ENCODE data around the gene POMT2.

The POMT2 gene

GRCh38 chr14:77238356-77238755 lies 82.3 kb downstream of the POMT2 start:
- ATAC-seq: no peak
- TF ChIP-seq PPARA (CRISPR knock-in tag; IDR thresholded peaks at IDR 0.05; ENCODE audit: borderline replicate concordance) (no peak), CSDC2 (CRISPR knock-in tag; IDR thresholded peaks at IDR 0.05) (no peak), ZFP30 (CRISPR knock-in tag; IDR thresholded peaks at IDR 0.05) (no peak), POU6F1 (CRISPR knock-in tag; IDR thresholded peaks at IDR 0.05; ENCODE audit: borderline replicate concordance, low read depth) (no peak), RARB (CRISPR knock-in tag; IDR thresholded peaks at IDR 0.05) (no peak), TOX (CRISPR knock-in tag; IDR thresholded peaks at IDR 0.05; ENCODE audit: borderline replicate concordance) (no peak), ZC3H10 (CRISPR knock-in tag; IDR thresholded peaks at IDR 0.05) (no peak), ARNTL (CRISPR knock-in tag; IDR thresholded peaks at IDR 0.05; ENCODE audit: borderline replicate concordance, low read depth) (no peak), CREB5 (CRISPR knock-in tag; IDR thresholded peaks at IDR 0.05; ENCODE audit: low read depth) (no peak), BACH2 (CRISPR knock-in tag; IDR thresholded peaks at IDR 0.05; ENCODE audit: borderline replicate concordance) (no peak), ZNF565 (CRISPR knock-in tag; conservative IDR thresholded peaks at IDR 0.05; ENCODE audit: low read depth) (no peak), PATZ1 (CRISPR knock-in tag; IDR thresholded peaks at IDR 0.05; ENCODE audit: borderline replicate concordance) (no peak), GLIS3 (CRISPR knock-in tag; IDR thresholded peaks at IDR 0.05) (no peak), CSRNP3 (CRISPR knock-in tag; IDR thresholded peaks at IDR 0.05) (no peak), ZFP3 (CRISPR knock-in tag; IDR thresholded peaks at IDR 0.05) (no peak)

GRCh38 chr14:77236814-77237213 lies 83.9 kb downstream of the POMT2 start:
- TF ChIP-seq ZNF8 (CRISPR knock-in tag; IDR thresholded peaks at IDR 0.05) (no peak), BACH2 (CRISPR knock-in tag; IDR thresholded peaks at IDR 0.05; ENCODE audit: borderline replicate concordance) (no peak), TOX (CRISPR knock-in tag; IDR thresholded peaks at IDR 0.05; ENCODE audit: borderline replicate concordance) (no peak), CREB5 (CRISPR knock-in tag; IDR thresholded peaks at IDR 0.05; ENCODE audit: low read depth) (no peak), RARB (CRISPR knock-in tag; IDR thresholded peaks at IDR 0.05) (no peak), ZFP3 (CRISPR knock-in tag; IDR thresholded peaks at IDR 0.05) (no peak), GLIS3 (CRISPR knock-in tag; IDR thresholded peaks at IDR 0.05) (no peak), PPARA (CRISPR knock-in tag; IDR thresholded peaks at IDR 0.05; ENCODE audit: borderline replicate concordance) (no peak), SNAI2 (CRISPR knock-in tag; IDR thresholded peaks at IDR 0.05) (no peak), TCF4 (CRISPR knock-in tag; IDR thresholded peaks at IDR 0.05; ENCODE audit: borderline replicate concordance) (no peak), ESRRG (CRISPR knock-in tag; IDR thresholded peaks at IDR 0.05) (no peak), ZC3H10 (CRISPR knock-in tag; IDR thresholded peaks at IDR 0.05) (no peak), TSHZ2 (CRISPR knock-in tag; IDR thresholded peaks at IDR 0.05) (no peak), ZNF70 (CRISPR knock-in tag; IDR thresholded peaks at IDR 0.05) (no peak), CSRNP3 (CRISPR knock-in tag; IDR thresholded peaks at IDR 0.05) (no peak)
- no peak for ATAC-seq

All from SK-N-SH treated with all-trans-retinoic acid at 6 μM for 48 hours (cell line).